GOT3 (cell line): ENCODE results near the gene MAN1A2.
"Not testable (repeated sequence)": the region's sequence is repeated elsewhere in the genome, so short reads cannot be mapped to it uniquely, and the experiment has no call there.

Experiments
- DNase-seq: peaks from one replicate; lab custom pipeline; 2025; ENCODE audit warnings: mixed read lengths; lab: John Stamatoyannopoulos, UW

The MAN1A2 gene

GRCh38 chr1:117398957-117399356, 31.7 kb downstream of the MAN1A2 start:
- DNase-seq = no peak

DNA sequence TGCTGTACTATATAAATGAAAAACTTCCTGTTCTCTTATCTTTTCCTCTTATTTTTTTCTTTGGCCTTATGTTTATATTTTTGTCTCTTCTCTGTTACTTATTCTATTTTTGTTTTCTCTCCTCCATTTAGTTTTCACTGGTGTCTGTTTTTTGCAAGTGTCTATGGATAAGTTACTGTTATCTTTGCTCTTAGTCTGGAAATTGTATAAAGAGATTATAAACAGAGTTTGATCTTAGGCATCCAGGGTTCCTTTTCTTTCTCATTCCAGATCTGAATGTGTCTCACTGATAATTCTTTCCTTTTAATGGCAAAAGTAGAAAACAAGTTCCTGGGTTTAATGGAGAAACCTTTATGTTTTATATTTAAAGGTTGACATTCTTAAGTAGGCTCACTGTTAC, 34.5 kb downstream of the MAN1A2 start:
- no peak for DNase-seq

GRCh38 chr1:117403597-117403996, 36.3 kb downstream of the MAN1A2 start:
- no peak for DNase-seq

DNA sequence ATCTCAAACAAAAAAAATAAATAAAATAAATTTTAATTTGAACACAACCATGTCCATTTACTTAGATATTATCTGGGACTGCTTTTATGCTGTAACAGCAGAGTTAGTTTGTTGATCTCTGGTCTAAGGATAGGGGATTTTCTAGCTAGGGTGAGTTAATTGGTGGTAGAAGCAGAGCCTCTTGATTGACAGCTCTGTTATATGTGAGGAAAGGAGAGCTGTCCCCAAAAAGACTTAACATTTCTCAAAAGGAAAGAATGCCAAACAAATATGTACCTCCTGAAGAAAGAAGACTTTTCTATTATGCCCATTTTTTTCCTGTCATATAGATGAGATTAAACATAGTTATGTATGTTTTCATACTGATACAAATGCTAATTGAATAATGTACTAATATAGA, 37.8 kb downstream of the MAN1A2 start:
- no peak for DNase-seq

- DNase-seq = no peak
Observed at GRCh38 chr1:117412472-117412871, 45.2 kb downstream of the MAN1A2 start.

DNA sequence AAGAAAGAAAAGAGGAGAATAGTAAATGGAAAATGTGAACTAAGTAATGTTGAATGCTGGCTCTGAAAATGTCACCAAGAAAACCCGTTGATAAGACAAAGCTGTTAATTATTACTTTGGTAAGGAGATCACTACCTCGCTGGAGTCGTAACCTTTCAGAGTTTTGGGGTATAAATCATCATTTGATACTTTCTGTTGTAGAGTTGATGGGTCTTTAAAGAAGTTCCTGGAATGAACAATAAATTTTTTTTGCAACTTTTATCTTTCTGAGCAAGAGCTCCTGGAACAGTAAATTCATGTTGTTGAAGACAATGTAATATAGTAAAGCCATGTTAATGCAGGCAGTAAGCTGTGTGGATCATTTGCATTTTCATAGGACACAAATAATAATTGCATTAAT, 46.2 kb downstream of the MAN1A2 start:
- no peak for DNase-seq

DNA sequence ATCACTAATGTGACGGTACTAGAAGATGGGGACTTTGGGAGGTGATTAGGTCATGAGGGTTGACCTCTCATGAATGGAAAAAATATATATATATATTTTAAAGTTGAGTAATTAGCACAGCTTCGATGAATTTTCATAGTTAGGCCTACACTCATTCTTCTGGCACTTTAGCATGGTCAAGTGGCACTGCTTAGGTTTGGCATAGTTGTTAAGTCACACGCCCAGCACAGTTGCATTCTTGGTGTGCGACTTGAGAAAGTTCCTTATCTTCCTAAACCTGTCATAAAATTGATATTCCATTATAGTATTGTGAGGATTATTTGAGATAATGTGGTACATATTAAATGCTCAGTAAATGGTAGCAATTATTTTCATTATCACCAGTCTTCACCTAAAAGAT, 47.7 kb downstream of the MAN1A2 start:
- DNase-seq = no peak

DNA sequence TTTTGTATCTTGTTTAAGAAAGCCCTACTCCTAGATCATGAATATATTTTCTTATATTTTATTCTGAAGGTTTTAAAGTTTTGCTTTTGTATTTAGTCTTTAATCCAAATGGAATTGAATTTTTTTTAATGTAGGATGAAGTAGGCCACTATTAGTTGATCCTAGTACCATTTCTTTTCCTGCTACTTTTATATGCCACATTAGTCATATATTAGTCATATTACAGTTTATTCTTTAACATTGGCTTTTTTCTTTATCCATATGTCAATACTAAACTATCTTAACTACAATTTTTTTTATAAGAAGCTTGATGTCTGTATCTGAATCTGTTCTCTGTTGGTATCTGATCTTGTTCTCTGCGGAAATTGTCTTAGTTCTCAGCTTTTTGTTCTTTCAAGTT, 48.8 kb downstream of the MAN1A2 start:
- no peak for DNase-seq

DNA sequence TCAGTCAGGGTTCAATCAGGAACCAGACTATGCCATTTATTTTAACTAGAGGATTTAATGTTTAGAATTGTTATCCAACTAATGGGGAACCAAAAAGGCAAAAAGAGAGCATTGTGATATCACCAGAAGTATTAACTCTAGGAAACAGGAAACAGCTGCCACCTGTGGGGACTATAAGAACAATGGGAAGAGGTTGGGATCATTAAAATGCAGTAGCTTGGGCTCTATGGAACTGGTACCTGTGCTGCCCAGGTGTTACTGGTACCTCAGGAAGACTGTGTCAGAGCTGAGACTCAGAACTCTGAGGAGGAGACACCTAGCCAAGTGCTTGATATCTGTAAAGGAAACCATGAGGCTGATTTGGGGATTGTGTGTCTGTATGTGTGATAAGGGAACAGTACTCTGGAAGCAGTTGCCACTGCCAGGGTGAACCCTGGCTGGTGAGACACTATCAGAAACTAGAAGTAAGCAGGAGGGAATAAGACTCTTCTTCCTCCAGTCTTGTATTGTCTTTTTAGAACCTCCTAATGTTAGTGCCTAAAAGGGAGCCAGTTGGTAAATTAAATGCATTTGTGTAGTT, 49.4 kb downstream of the MAN1A2 start:
- DNase-seq = no peak

DNA sequence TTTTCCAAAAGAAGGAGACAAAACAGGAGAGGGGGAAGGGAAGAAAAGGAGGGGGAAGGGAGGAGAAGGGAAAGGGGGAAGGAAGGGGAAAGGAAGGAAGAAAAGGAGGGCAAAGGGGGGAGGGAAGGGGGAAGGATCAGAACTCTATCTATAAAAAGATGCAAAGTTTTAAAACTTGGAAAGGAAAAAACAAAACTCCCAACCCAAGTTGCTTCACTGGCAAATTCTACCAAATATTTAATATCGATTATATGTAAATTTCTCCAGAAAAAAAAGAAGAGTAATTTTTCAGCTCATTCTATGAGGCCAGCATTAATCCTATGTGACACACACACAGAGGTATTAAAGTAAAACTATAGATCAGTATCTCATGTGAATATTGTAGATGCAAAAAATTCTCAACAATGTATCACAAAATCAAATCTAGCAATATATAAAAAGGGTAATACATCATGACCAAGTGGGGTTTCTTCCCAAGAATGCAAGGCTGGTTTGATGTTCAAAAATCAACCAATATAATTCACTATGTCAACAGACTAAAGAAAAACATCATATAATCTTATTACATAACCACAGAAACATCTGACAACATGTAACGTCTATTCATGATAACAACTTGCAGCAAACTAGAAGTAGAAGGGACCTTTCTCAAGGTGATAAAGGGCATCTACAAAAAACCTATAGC, 57.9 kb downstream of the MAN1A2 start:
- DNase-seq = no peak

DNA sequence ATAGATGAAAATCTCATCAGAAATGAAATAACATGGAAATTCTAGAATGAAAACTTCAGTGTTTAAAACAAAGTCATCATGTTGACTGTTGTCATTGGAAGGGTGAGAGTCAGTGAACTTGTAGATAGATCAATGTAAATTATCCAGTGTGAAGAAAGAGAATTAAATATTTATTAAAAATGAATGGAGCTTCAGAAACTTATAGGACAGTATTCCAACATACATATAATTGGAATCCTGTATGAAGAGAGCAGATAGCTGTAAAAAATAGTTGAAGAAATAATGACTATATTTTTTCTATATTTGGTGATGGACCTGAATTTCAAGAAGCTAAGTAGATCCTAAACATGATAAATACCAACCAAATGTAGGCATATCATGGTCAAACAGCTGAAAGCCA, 60.0 kb downstream of the MAN1A2 start:
- no peak for DNase-seq

GRCh38 chr1:117433943-117434342, 66.7 kb downstream of the MAN1A2 start:
- no peak for DNase-seq

DNA sequence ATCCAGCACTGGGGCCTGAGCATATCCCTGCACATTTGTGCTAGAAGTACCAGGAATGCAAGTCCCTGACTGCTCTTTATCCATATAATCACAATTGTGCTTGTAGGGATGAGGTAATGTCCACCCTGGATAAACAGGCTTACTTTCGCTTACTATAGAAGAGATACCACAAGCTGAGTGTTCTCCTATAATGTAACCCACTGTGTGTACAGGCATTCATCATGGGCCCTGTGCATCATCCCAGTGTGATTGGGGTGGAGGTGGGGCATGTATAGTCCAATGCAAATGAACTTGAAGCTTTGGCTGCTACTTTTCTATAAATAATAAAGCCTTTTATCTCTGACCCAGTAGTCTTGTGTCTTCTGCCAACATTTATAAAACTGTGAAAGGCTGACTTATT, 69.3 kb downstream of the MAN1A2 start:
- no peak for DNase-seq

- DNase-seq = no peak
Observed at GRCh38 chr1:117447661-117448060, 80.4 kb downstream of the MAN1A2 start.

- DNase-seq = no peak
Observed at GRCh38 chr1:117452216-117452615, 85.0 kb downstream of the MAN1A2 start.

- no peak for DNase-seq
Observed at GRCh38 chr1:117453958-117454357, 86.7 kb downstream of the MAN1A2 start.

DNA sequence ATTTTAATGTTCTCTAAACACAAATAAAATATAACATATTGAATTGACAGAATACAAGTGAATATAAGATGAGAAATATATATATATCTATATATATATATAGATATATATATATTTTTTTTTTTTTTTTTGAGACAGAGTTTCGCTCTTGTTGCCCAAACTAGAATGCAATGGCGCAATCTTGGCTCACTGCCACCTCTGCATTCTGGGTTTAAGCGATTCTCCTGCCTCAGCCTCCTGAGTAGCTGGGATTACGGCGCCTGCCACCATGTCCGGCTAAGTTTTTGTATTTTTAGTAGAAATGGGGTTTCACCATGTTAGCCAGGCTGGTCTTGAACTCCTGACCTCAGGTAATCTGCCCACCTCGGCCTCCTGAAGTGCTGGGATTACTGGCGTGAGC, 91.2 kb downstream of the MAN1A2 start:
- not testable (repeated sequence) for DNase-seq

DNA sequence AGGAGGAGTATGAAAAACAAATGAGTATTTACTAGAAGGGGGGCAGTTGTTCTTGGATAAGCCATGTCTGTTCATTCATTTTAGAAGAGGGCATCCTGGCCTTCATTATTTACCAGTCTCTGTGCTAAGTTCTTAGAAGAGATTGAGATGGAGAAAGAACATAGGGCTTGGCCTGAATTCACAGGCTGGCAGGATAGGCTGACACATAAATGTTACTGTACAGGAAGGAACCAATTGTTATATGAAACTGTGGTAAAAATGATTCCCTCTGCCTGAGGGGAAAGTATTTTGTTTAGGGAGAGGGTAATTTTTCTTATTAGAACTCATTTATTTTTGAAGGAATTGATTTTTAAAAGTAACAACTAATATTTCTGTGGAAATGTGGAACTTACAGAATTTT, 99.5 kb downstream of the MAN1A2 start:
- DNase-seq = no peak

GRCh38 chr1:117467336-117467735, 100.1 kb downstream of the MAN1A2 start:
- no peak for DNase-seq

DNA sequence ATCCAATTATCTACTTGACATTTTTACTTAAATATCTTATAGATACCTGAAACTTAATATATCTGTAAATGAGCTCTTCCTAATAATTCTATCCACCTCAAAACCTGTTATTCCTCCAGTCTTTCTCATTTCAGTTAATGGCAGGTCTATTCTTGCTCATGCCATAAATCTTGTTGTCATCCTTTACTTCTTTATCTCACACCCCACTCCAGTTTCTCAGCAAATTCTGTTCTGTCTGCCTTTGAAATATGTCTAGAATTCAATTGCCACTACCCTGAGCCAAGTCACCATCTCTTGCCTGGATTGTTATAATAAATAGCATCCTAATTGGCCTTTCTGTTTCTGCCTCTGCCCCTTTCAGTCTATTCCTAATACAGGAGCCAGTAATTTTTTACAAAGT, 105.8 kb downstream of the MAN1A2 start:
- no peak for DNase-seq

DNA sequence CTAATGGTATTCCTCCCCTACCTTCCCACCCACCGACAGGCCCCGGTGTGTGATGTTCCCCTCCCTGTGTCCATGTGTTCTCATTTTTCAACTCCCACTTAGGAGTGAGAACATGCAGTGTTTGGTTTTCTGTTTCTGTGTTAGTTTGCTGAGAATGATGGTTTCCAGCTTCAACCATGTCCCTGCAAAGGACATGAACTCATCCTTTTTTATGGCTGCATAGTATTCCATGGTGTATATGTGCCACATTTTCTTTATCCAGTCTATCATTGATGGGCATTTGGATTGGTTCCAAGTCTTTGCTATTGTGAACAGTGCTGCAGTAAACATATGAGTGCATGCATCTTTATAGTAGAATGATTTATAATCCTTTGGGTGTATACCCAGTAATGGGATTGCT, 108.2 kb downstream of the MAN1A2 start:
- not testable (repeated sequence) for DNase-seq

DNA sequence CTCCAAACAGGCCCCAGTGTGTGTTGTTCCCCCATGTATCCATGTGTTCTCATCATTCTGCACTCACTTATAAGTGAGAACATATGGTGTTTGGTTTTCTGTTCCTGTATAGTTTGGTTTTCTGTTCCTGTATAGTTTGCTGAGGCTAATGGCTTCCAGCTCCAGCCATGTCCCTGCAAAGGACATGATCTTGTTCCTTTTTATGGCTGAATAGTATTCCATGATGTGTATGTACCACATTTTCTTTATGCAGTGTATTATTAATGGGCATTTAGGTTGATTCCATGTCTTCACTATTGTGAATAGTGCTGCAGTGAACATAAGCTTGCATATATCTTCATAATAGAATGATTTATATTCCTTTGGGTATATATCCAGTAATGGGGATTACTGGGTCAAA, 111.8 kb downstream of the MAN1A2 start:
- no peak for DNase-seq

- DNase-seq = no peak
Observed at GRCh38 chr1:117481410-117481809, 114.2 kb downstream of the MAN1A2 start.

DNA sequence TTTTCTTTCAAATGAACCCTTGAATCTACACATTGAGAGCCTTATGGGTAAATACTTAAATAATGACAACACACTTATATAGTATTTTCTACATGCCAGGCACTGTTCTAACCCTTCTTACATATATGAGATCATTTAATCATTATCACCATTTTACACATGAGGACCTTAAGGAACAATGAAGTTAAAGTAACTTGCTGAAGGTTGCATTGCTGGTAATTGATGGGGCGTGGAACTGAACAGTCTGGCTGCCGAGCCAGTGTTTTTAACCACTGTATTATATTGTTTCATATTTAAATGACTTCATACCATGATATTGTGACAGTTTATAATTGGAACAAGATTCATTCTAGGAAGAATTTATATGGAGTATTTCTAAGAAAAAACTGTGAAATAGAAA, 126.7 kb downstream of the MAN1A2 start:
- no peak for DNase-seq
